DND-41 (cell line): Measurements from ENCODE around the gene CTNS.

Experiments
- CTCF ChIP-seq: IDR thresholded peaks from 2 replicates; pipeline ENCODE4 v1.5.1; 2012; ENCODE audit warnings: borderline replicate concordance, low read length, moderate library complexity, mild to moderate bottlenecking; ENCODE audit not compliant: poor library complexity, severe bottlenecking; ENCODE audit errors: extremely low read depth
- EZH2 ChIP-seq: IDR thresholded peaks from 3 replicates; pipeline ENCODE4 v1.6.1; 2012; ENCODE audit warnings: borderline replicate concordance, low read depth, mild to moderate bottlenecking, moderate library complexity, low read length, inconsistent platforms; ENCODE audit not compliant: severe bottlenecking

- no peak for TF ChIP-seq CTCF
- TF ChIP-seq EZH2 = no peak
These were observed 60.5 kb downstream of the CTNS start for GRCh38 chr17:3697103-3697476.
